Measurements from ENCODE around the gene ERO1B. TPM values are rescaled to one million over a fixed set of nuclear protein-coding genes. Genes with fewer than 3 reads are reported as not detected.

The ERO1B gene
- polyA plus RNA-seq, 1 experiment, result 0.74 TPM

DNA sequence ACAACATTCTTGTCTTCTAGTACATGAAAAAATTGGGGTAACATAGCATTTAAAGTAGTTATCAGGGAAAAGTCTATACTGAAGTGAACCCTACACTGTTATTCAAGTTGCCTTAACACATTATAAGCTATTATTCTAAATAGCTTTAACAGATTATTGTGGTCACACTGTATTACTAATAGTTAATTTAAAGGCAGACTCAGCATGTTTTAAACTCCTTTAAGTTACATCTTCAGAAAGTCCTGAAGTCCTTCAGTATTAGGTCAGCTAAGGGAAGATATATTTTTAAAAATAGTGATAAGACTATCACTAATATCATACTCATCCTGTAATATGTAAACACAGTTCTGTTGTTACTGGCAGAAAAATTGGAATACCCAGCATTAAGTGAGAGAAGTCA lies 72.0 kb downstream of the ERO1B start:
- POLR2A ChIA-PET, result no interaction called here
- DNase-seq (ENCODE audit: low read depth), result no peak

GRCh38 chr1:236209185-236209584 lies 72.6 kb downstream of the ERO1B start:
- ChIA-PET POLR2A (no interaction called here), CTCF (no interaction called here)
- Histone ChIP-seq H3K27me3 (ENCODE audit: control insufficient read depth, insufficient read depth, low read length) (no peaks in the 10 kb centered on the region), H3K4me3 (ENCODE audit: low read depth, low read length) (no peak overlapping the region), H3K36me3 (ENCODE audit: control insufficient read depth, insufficient read depth, low read length) (0 out of 2 replicates have a peak, but pooled peaks cover 1% of the 10 kb centered on the region)
- TF ChIP-seq CTCF (IDR thresholded peaks at IDR 0.05; ENCODE audit: insufficient read depth, low read depth, low read length), result no peak
- DNase-seq (ENCODE audit: low read depth), result no peak

More for the DNA sequence above, 72.0 kb downstream of the ERO1B start:
- no peaks in the 10 kb centered on the region for H3K27me3 ChIP-seq (ENCODE audit: control insufficient read depth, insufficient read depth, low read length)
- no peak for TF ChIP-seq CTCF (IDR thresholded peaks at IDR 0.05; ENCODE audit: insufficient read depth, low read depth, low read length)
- no peak overlapping the region for H3K4me3 ChIP-seq (ENCODE audit: low read depth, low read length)
- H3K36me3 ChIP-seq (ENCODE audit: control insufficient read depth, insufficient read depth, low read length), result 0 out of 2 replicates have a peak, but pooled peaks cover 1% of the 10 kb centered on the region
- CTCF ChIA-PET, result no interaction called here

DNA sequence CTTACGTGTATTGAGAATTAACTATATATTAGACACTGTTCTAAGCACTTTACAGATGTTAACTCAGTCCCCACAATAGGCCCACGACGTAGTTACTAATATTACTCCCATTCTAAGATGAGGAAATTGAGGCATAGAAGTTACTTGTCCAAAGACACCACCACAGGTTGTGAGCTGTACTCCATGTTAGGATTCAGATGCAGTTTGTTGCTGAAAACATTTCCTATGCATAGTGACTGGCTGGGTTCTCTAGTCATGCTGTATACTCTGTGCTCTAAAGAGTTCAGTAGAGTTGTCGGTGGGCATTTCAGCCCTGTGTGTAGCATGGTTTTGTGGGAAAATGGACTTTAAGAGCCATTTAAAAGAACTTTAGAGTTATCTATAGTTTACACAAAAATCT lies 74.2 kb downstream of the ERO1B start:
- ChIA-PET POLR2A (no interaction called here), CTCF (interaction anchor here (1.7 kb wide), 1 partner anchor 12 kb away, joined by 6 read pairs; no protein-coding TSS in a partner anchor)
- Histone ChIP-seq H3K27me3 (ENCODE audit: control insufficient read depth, insufficient read depth, low read length) (no peaks in the 10 kb centered on the region), H3K4me3 (ENCODE audit: low read depth, low read length) (no peak overlapping the region), H3K36me3 (ENCODE audit: control insufficient read depth, insufficient read depth, low read length) (0 out of 2 replicates have a peak, but pooled peaks cover 1% of the 10 kb centered on the region)
- DNase-seq (ENCODE audit: low read depth), result no peak
- no peak for TF ChIP-seq CTCF (IDR thresholded peaks at IDR 0.05; ENCODE audit: insufficient read depth, low read depth, low read length)

DNA sequence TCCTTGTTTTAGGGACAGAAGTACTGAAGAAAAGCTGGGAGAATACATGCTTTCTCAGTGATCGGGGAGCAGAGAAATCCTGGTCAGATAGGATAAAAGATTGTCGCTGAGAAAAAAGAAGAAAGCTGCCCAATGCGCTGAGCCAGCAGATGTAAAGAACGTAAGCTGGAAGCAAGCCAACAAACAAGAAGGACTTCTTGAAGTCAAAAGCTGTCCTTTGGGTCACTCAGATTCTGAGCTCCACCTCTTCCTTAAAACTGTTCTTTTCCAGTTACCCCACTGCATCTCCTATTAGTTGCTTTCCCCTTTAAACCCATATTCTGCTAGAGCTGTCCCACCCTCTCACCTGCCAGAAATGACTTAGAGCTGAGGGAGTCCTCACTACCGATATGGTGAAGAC lies 74.6 kb downstream of the ERO1B start:
- TF ChIP-seq CTCF (IDR thresholded peaks at IDR 0.05; ENCODE audit: insufficient read depth, low read depth, low read length), result no peak
- ChIA-PET POLR2A (no interaction called here), CTCF (interaction anchor here (1.7 kb wide), 1 partner anchor 12 kb away, joined by 6 read pairs; no protein-coding TSS in a partner anchor)
- Histone ChIP-seq H3K27me3 (ENCODE audit: control insufficient read depth, insufficient read depth, low read length) (no peaks in the 10 kb centered on the region), H3K36me3 (ENCODE audit: control insufficient read depth, insufficient read depth, low read length) (0 out of 2 replicates have a peak, but pooled peaks cover 1% of the 10 kb centered on the region), H3K4me3 (ENCODE audit: low read depth, low read length) (no peak overlapping the region)
- DNase-seq (ENCODE audit: low read depth), result no peak

- ChIA-PET CTCF (no interaction called here), POLR2A (no interaction called here)
- no peak for TF ChIP-seq CTCF (IDR thresholded peaks at IDR 0.05; ENCODE audit: insufficient read depth, low read depth, low read length)
- Histone ChIP-seq H3K36me3 (ENCODE audit: control insufficient read depth, insufficient read depth, low read length) (0 out of 2 replicates have a peak, but pooled peaks cover 1% of the 10 kb centered on the region), H3K4me3 (ENCODE audit: low read depth, low read length) (no peak overlapping the region), H3K27me3 (ENCODE audit: control insufficient read depth, insufficient read depth, low read length) (no peaks in the 10 kb centered on the region)
- no peak for DNase-seq (ENCODE audit: low read depth)
Observed at GRCh38 chr1:236206548-236206947, 75.2 kb downstream of the ERO1B start.
